ENCODE measurements around the gene EML4. TPM values are rescaled to one million over a fixed set of nuclear protein-coding genes. Genes with fewer than 3 reads are reported as not detected.

Gene EML4
- total and polyA plus RNA-seq, 2 of the 13 experiments (the other 11 are each of a cell fraction or from before 2014, with no cell fraction given), result 243 to 476 TPM

DNA sequence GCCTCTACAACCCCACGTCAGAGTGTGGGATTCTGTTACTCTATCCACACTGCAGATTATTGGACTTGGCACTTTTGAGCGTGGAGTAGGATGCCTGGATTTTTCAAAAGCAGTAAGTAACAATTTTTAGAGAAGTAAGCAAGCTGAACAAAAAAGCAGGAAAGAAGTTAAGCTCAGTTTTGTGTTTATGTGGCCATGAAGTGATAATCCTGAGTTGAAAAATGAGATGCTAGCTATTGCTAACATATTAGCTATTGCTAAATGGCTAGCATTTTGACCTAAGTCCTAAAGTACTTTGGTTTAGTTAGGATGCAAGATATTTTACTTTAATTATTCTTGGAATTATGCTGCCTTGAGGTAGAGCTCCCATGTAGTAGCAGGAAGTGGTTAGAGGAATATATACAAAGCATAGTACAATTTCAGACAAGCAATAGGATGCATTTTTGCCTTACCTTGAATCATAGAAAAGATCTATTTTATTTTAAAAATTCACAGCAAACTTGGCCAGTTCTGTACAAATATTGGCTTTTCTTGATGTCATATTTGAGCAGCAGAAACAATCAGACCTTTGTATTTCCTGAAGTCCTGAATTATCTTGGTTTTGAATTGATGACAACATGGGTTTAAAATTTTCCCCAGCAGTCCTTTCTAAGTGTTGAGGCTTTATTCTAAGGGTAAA lies 117.3 kb downstream of the EML4 start (continued):
- TF ChIP-seq, protein P1, sequence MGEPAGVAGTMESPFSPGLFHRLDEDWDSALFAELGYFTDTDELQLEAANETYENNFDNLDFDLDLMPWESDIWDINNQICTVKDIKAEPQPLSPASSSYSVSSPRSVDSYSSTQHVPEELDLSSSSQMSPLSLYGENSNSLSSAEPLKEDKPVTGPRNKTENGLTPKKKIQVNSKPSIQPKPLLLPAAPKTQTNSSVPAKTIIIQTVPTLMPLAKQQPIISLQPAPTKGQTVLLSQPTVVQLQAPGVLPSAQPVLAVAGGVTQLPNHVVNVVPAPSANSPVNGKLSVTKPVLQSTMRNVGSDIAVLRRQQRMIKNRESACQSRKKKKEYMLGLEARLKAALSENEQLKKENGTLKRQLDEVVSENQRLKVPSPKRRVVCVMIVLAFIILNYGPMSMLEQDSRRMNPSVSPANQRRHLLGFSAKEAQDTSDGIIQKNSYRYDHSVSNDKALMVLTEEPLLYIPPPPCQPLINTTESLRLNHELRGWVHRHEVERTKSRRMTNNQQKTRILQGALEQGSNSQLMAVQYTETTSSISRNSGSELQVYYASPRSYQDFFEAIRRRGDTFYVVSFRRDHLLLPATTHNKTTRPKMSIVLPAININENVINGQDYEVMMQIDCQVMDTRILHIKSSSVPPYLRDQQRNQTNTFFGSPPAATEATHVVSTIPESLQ (CRISPR knock-in tag; conservative IDR thresholded peaks at IDR 0.05), result 0 out of 2 replicates have a peak, but pooled peaks have one; percentile 55
- no peak for TF ChIP-seq PHF21A (CRISPR knock-in tag; IDR thresholded peaks at IDR 0.05)
- no peak for TF ChIP-seq TMF1 (CRISPR knock-in tag; IDR thresholded peaks at IDR 0.05; ENCODE audit: low read depth)
- TF ChIP-seq SOX13 (IDR thresholded peaks at IDR 0.05), result no peak
- peak in 1 of 2 experiments; percentile 48; a peak in 1 of 4 replicates for TF ChIP-seq SOX13 (CRISPR knock-in tag; conservative IDR thresholded peaks at IDR 0.05 in 1 of 2, IDR thresholded peaks at IDR 0.05 in 1 of 2)
- peak; percentile 26; the same call in 1 of the 2 replicates for TF ChIP-seq ATF7 (IDR thresholded peaks at IDR 0.05)
- no peak for TF ChIP-seq ATF7 (CRISPR knock-in tag; IDR thresholded peaks at IDR 0.05)
- TF ChIP-seq, protein P2, sequence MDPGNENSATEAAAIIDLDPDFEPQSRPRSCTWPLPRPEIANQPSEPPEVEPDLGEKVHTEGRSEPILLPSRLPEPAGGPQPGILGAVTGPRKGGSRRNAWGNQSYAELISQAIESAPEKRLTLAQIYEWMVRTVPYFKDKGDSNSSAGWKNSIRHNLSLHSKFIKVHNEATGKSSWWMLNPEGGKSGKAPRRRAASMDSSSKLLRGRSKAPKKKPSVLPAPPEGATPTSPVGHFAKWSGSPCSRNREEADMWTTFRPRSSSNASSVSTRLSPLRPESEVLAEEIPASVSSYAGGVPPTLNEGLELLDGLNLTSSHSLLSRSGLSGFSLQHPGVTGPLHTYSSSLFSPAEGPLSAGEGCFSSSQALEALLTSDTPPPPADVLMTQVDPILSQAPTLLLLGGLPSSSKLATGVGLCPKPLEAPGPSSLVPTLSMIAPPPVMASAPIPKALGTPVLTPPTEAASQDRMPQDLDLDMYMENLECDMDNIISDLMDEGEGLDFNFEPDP (CRISPR knock-in tag; conservative IDR thresholded peaks at IDR 0.05), result no peak
- TF ChIP-seq, protein P3, sequence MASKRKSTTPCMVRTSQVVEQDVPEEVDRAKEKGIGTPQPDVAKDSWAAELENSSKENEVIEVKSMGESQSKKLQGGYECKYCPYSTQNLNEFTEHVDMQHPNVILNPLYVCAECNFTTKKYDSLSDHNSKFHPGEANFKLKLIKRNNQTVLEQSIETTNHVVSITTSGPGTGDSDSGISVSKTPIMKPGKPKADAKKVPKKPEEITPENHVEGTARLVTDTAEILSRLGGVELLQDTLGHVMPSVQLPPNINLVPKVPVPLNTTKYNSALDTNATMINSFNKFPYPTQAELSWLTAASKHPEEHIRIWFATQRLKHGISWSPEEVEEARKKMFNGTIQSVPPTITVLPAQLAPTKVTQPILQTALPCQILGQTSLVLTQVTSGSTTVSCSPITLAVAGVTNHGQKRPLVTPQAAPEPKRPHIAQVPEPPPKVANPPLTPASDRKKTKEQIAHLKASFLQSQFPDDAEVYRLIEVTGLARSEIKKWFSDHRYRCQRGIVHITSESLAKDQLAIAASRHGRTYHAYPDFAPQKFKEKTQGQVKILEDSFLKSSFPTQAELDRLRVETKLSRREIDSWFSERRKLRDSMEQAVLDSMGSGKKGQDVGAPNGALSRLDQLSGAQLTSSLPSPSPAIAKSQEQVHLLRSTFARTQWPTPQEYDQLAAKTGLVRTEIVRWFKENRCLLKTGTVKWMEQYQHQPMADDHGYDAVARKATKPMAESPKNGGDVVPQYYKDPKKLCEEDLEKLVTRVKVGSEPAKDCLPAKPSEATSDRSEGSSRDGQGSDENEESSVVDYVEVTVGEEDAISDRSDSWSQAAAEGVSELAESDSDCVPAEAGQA (IDR thresholded peaks at IDR 0.05; ENCODE audit: low read depth), result no peak
- TF ChIP-seq, protein P3 (CRISPR knock-in tag; IDR thresholded peaks at IDR 0.05; ENCODE audit: borderline replicate concordance), result no peak
- TF ChIP-seq, protein P4, sequence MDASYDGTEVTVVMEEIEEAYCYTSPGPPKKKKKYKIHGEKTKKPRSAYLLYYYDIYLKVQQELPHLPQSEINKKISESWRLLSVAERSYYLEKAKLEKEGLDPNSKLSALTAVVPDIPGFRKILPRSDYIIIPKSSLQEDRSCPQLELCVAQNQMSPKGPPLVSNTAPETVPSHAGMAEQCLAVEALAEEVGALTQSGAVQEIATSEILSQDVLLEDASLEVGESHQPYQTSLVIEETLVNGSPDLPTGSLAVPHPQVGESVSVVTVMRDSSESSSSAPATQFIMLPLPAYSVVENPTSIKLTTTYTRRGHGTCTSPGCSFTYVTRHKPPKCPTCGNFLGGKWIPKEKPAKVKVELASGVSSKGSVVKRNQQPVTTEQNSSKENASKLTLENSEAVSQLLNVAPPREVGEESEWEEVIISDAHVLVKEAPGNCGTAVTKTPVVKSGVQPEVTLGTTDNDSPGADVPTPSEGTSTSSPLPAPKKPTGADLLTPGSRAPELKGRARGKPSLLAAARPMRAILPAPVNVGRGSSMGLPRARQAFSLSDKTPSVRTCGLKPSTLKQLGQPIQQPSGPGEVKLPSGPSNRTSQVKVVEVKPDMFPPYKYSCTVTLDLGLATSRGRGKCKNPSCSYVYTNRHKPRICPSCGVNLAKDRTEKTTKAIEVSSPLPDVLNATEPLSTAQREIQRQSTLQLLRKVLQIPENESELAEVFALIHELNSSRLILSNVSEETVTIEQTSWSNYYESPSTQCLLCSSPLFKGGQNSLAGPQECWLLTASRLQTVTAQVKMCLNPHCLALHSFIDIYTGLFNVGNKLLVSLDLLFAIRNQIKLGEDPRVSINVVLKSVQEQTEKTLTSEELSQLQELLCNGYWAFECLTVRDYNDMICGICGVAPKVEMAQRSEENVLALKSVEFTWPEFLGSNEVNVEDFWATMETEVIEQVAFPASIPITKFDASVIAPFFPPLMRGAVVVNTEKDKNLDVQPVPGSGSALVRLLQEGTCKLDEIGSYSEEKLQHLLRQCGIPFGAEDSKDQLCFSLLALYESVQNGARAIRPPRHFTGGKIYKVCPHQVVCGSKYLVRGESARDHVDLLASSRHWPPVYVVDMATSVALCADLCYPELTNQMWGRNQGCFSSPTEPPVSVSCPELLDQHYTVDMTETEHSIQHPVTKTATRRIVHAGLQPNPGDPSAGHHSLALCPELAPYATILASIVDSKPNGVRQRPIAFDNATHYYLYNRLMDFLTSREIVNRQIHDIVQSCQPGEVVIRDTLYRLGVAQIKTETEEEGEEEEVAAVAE (CRISPR knock-in tag; IDR thresholded peaks at IDR 0.05; ENCODE audit: borderline replicate concordance), result no peak
- TF ChIP-seq KLF16 (CRISPR knock-in tag; IDR thresholded peaks at IDR 0.05), result peak in 1 of 2 experiments; percentile 44; a peak in 1 of 4 replicates
- TF ChIP-seq ZNF619 (CRISPR knock-in tag; IDR thresholded peaks at IDR 0.05), result no peak
- TF ChIP-seq NFRKB (IDR thresholded peaks at IDR 0.05), result no peak
- TF ChIP-seq SALL1 (CRISPR knock-in tag; IDR thresholded peaks at IDR 0.05), result no peak
- TF ChIP-seq SRF (IDR thresholded peaks at IDR 0.05; ENCODE audit: low read depth, low read length), result no peak

Data from HepG2 (cell line).